Activated CD4-positive, CD25-positive, alpha-beta regulatory T cell (primary cell): ENCODE data around the gene GNS.
"Not testable (repeated sequence)": the region's sequence is repeated elsewhere in the genome, so short reads cannot be mapped to it uniquely, and the experiment has no call there.

ENCODE experiments used
- DNase-seq, 4 experiments: peaks; one replicate each; lab custom pipeline; 2025; lab: John Stamatoyannopoulos, UW

The GNS gene

DNA sequence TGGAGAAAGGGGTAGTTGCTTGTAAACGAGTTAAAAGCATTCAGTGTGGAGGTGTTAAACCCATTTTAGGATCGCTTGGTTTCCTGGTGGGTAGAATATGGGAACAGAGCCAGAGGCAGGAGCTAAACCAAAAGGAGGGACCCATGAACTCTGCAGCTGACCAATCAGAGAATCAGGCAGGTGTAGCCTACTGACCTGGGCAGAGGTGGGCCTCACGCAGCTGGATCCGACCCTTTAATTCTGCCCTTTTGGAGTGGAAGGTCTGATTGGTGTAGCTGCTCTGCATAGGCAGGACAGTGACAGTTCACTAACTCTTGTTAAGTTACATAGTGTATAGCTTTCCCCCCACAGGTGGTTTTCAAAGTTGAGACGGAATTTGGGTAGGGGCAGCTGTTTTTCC, 63.7 kb downstream of the GNS start:
- DNase-seq = no peak

- no peak for DNase-seq
Observed at GRCh38 chr12:64694130-64695040, 64.8 kb downstream of the GNS start.

- no peak for DNase-seq
Observed at GRCh38 chr12:64691795-64692583, 67.2 kb downstream of the GNS start.

DNA sequence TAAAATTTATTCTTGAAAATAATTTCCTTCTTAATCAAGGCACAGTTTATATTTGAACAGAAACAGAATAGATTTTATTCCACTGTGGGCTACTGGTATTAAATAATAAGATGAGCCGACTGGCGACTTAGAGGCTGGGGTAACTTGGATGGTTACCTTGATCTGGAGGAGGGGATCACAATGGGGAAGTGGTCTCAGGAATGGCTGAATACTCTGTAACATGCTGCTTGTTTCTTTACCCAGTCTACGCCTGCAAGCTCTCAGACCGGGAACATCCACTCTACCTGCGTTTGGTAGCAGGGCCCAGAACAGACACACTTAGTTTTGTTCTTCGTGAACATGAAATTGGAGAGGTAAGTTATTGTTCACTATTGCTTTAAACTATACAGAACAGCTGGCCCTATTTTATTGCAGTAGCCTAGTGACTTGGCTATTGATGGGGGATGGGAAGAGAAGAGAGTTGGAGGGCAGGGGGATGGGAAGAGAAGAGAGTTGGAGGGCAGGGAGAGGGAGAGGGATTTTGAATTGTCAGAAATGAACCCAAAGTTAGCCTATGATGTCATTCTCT, 67.9 kb downstream of the GNS start:
- no peak for DNase-seq

- DNase-seq = not testable (repeated sequence)
Observed at GRCh38 chr12:64690236-64690635, 69.0 kb downstream of the GNS start.

- DNase-seq = no peak
Observed at GRCh38 chr12:64688715-64689114, 70.5 kb downstream of the GNS start.

GRCh38 chr12:64688219-64688618, 71.0 kb downstream of the GNS start:
- no peak for DNase-seq

DNA sequence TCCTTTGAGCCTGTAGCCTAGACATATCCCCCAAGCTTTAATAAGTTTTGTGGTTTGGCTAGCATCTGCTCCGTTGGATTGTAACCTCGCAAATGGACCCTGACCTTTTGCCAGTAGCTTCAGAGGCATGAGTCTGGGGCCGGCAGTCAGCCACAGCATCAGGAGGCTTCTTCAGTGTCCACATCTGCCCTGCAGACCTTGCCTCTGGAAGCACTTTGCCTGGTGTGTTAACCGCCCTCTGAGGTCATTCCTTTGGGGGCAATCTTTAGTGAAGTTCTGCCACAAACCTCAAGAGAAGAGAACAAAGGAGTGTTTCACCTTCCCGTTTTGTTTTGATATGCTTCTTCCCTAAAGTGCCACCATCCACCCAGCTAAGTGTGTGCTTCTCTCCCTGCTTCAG, 71.4 kb downstream of the GNS start:
- DNase-seq = no peak

- DNase-seq = no peak
Observed at GRCh38 chr12:64685605-64686004, 73.6 kb downstream of the GNS start.

GRCh38 chr12:64685050-64685449, 74.2 kb downstream of the GNS start:
- DNase-seq = no peak

DNA sequence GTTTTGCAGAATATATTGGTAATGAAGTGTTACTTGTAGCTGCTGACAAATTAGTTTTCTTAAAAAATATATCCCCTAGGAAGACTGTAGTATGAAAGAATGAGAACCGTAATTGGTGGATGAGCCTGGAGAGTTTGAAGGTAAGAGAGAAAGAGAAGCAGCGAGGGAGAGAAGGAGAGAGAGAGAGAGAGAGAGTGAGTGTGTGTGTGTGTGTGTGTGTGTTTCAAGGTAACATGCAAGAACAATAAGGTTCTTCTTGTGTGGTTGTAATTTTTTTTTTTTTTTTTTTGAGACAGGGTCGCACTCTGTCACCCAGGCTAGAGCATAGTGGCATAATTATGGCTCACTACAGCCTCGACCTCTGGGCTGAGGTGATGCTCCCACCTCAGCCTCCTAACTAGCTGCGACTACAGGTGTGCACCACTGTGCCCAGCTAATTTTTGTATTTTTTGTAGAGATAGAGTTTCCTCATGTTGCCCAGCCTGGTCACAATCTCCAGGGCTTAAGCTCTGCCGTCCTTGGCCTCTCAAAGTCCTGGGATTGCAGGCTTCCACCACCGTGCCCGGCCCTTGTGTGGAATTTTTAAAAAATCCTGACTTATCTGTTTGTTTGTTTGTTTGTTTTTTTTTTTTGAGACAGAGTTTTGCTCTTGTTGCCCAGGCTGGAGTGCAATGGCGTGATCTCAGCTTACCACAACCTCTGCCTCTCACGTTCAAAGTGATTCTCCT, 75.2 kb downstream of the GNS start:
- DNase-seq = no peak

DNA sequence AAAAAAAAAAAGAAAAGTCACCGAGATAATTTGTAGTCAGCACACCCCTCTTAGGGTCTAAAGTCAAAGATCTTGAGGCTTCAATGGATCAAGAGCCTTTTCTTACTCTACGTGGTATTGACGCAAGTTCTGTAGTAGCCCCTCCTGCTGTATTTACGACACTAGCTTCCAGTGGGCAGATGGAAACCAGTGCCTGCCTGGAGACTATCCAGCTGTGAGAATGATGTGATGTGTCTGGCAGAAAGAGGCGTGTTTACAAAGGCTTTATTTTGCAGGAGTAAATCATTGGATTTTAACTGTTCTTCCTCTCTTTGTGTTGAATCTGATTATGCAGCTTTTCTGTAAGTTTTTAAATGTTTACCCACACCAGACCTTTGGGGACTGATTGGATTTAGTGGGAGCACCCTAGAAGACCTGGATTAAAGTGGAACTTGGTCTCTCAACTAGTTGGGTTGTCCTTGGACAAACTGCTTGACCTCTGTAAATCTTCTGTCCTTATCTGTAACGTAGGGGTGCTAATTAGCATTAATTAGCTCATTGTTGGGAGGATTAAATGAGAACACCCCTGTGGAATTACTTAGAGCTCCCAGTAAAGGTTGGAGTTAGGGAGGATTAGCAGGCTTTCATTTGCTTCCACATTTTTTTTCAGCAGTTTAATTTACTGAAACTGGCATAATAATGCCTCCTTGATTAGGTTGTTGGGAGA, 76.5 kb downstream of the GNS start:
- no peak for DNase-seq

DNA sequence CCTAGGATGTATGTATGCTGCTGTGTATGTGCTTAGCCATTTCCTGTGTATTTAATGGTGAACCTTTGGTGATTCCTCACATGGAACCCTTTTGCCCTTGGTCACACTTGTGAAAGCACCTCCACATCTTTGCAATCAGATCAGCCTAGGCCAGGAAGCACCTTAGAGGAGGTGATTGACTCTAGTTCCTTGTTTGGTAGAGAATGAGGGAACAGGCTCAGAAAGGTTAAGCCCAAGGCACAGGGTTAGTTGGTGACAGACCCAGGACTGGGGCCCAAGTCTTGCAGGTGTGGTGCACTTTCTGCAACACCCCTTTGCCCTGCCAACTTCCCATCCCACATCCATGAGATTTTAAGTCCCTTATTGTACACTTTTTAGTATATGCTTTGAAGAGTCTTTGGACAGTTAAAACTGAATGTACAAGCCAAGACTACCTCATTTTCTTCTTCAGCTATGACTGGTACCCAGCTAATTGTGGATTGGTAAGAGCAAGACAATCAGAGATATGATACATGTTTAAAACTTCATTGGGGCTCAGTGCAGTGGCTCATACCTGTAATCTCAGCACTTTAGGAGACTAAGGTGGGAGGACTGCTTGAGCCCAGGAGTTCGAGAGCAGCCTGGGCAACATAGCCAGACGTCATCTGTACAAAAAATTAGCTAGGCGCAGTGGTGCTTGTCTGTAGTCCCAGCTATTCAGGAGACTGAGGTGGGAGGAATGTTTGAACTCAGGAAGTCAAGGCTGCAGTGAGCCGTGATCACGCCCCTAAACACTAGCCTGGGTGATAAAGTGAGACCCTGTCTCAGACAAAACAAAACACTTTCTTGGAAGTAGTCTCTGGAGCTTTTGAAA, 77.8 kb downstream of the GNS start:
- DNase-seq = no peak

DNA sequence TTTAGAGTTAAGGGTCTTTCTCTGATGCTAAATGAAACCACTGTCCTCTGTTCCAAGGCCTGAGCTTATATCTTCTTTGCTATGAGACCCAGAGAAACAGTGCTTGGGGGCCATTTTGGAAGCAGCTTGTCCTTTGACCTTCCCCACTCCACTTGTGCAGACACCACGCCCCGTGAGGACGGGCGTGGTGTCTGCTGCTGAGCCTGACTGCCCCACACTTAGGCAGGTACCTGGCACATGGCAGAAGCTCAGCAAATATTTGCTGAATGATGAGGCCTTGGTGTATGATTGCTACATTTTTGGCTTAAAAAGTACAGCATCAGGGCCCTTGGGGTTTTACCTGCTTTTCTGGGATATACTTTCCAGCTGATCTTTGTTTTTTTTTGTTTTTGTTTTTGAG, 79.0 kb downstream of the GNS start:
- DNase-seq = no peak

DNA sequence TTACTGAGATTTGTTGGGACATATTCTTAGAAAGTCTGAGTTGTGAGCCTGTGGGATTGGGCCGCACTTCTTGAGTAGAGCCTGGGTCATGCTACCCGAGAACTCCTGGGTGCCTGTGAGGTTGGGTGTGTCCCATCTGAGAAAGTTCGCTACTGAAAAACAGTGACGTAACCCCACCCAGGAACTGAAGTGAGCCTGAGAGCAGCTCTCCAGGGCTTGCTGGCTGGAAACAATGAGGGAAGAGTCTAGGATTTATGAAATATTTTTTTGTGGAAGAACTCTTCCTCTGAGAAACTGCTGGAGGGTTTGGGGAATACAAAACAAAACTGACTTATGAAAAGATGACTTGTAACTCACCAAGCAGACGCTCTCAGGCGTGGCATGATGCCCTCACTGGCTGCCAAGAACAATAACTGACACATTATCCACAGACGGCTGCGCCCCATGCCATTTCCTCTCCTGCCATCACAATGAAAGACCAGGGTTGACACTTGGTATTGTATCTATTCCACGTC, 79.7 kb downstream of the GNS start:
- DNase-seq = peak in 3 of 4 experiments; percentile 25 to 50 (median 41)

- no peak for DNase-seq
Observed at GRCh38 chr12:64678835-64679234, 80.4 kb downstream of the GNS start.

GRCh38 chr12:64678248-64678647, 81.0 kb downstream of the GNS start:
- no peak for DNase-seq

DNA sequence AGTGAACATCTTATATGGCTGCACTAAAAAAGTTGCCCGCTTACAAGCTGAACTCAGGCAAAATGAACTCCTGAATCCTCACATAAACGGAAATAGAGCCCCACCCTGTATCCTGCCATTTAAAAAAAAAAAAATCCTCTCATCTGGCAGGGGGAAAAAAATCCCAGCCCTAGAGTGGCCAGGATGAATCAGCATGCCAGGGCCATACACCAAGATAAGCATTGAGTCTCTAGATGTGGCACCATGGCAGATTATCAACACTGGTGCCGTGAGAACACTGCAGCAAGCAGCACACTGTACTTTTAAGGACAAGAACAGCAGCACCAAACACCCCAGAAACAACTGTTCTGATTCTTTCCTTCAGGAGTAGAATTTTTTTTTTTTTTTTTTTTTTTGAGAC, 83.4 kb downstream of the GNS start:
- DNase-seq = no peak

- DNase-seq = peak in 2 of 4 experiments; percentile 43 to 72
Observed at GRCh38 chr12:64674367-64674922, 84.8 kb downstream of the GNS start.
